Neuronal stem cell (in vitro differentiated cells): ENCODE data around the gene TMEM61.

Source experiments
- DNase-seq: peaks from one replicate; pipeline ENCODE4 v3.0.0-alpha.2; 2013; ENCODE audit warnings: low spot score
- H2AFZ ChIP-seq: one replicate; pipeline ENCODE4 v1.6.1; 2013; ENCODE audit warnings: mild to moderate bottlenecking, low read length, inconsistent platforms
- H2AK5ac ChIP-seq: 2 replicates; pipeline ENCODE4 v1.6.1; 2013; ENCODE audit warnings: low read depth, mild to moderate bottlenecking, inconsistent platforms, low read length, moderate library complexity, mixed read lengths
- H2BK120ac ChIP-seq: 2 replicates; pipeline ENCODE4 v1.6.1; 2013; ENCODE audit warnings: low read depth, mild to moderate bottlenecking, inconsistent platforms, low read length, moderate library complexity, mixed read lengths
- H2BK12ac ChIP-seq: one replicate; pipeline ENCODE4 v1.6.1; 2013; ENCODE audit warnings: low read length, inconsistent platforms
- H2BK15ac ChIP-seq: 2 replicates; pipeline ENCODE4 v1.6.1; 2013; ENCODE audit warnings: mild to moderate bottlenecking, low read length, inconsistent platforms, mixed read lengths
- H2BK5ac ChIP-seq: one replicate; pipeline ENCODE4 v1.6.1; 2013; ENCODE audit warnings: inconsistent platforms, mild to moderate bottlenecking, low read length, moderate library complexity
- H3K14ac ChIP-seq: one replicate; pipeline ENCODE4 v1.6.1; 2013; ENCODE audit warnings: low read length, inconsistent platforms
- H3K18ac ChIP-seq: 2 replicates; pipeline ENCODE4 v1.6.1; 2013; ENCODE audit warnings: low read length, inconsistent platforms
- H3K23ac ChIP-seq: 2 replicates; pipeline ENCODE4 v1.6.1; 2013; ENCODE audit warnings: low read depth, mild to moderate bottlenecking, mixed read lengths, low read length, inconsistent platforms; ENCODE audit not compliant: poor library complexity
- H3K27ac ChIP-seq: replicated peaks from 3 replicates; pipeline ENCODE4 v1.5.1; 2013; ENCODE audit warnings: low read length, inconsistent platforms
- H3K27me3 ChIP-seq, 3 experiments: 2 replicates each; pipeline ENCODE4 v1.6.1; 2013; ENCODE audit warnings: low read length in 3 of 3, mild to moderate bottlenecking in 2 of 3, inconsistent platforms in 1 of 3, low read depth in 1 of 3, mixed read lengths in 1 of 3, moderate library complexity in 1 of 3; ENCODE audit not compliant: control insufficient read depth in 3 of 3, insufficient read depth in 3 of 3
- H3K36me3 ChIP-seq, 2 donors: replicated peaks in 1 of 2; 2 replicates each; pipeline ENCODE4 v1.6.1; 2013; ENCODE audit warnings: low read length in 2 of 2; ENCODE audit not compliant: control insufficient read depth in 2 of 2, insufficient read depth in 2 of 2
- H3K4ac ChIP-seq: 2 replicates; pipeline ENCODE4 v1.6.1; 2013; ENCODE audit warnings: inconsistent platforms, mild to moderate bottlenecking, low read length, moderate library complexity
- H3K4me1 ChIP-seq, 2 donors: 1 replicate in 1 of 2; 2 replicates in 1 of 2; pipeline ENCODE4 v1.6.1; 2013; ENCODE audit warnings: low read length in 2 of 2, low read depth in 1 of 2; ENCODE audit not compliant: control insufficient read depth in 2 of 2, insufficient read depth in 1 of 2
- H3K4me2 ChIP-seq: one replicate; pipeline ENCODE4 v1.6.1; 2013; ENCODE audit warnings: mild to moderate bottlenecking, low read length, inconsistent platforms; ENCODE audit not compliant: insufficient read depth, poor library complexity, severe bottlenecking
- H3K4me3 ChIP-seq, 2 donors: 2 replicates each; pipeline ENCODE4 v1.5.1; 2013; ENCODE audit warnings: low read length in 2 of 2, mild to moderate bottlenecking in 2 of 2, inconsistent platforms in 1 of 2, moderate library complexity in 1 of 2
- H3K79me1 ChIP-seq: one replicate; pipeline ENCODE4 v1.6.1; 2013; ENCODE audit warnings: low read depth, mild to moderate bottlenecking, inconsistent platforms, low read length, moderate library complexity
- H3K9ac ChIP-seq: one replicate; pipeline ENCODE4 v1.6.1; 2013; ENCODE audit warnings: mild to moderate bottlenecking, low read depth, low read length, inconsistent platforms; ENCODE audit not compliant: poor library complexity
- H3K9me3 ChIP-seq, 2 donors: replicated peaks in 1 of 2; 2 replicates each; pipeline versions ENCODE3 to v1.6.1; 2013; ENCODE audit warnings: low read length in 2 of 2, mild to moderate bottlenecking in 2 of 2, inconsistent platforms in 1 of 2, low read depth in 1 of 2, mixed read lengths in 1 of 2, moderate library complexity in 1 of 2; ENCODE audit not compliant: control insufficient read depth in 2 of 2, insufficient read depth in 1 of 2
- H4K8ac ChIP-seq: one replicate; pipeline ENCODE4 v1.6.1; 2013; ENCODE audit warnings: low read depth, mild to moderate bottlenecking, inconsistent platforms, low read length, moderate library complexity
- H4K91ac ChIP-seq: one replicate; pipeline ENCODE4 v1.6.1; 2013; ENCODE audit warnings: low read length, low read depth, mild to moderate bottlenecking, inconsistent platforms; ENCODE audit not compliant: poor library complexity
- WGBS, 2 donors: extraction: QIAGEN DNeasy Blood & Tissue Kit; methylation state at CpG; one replicate each; pipeline ENCODE4 v1.1.7; 2013; ENCODE audit warnings: missing lambda C conversion rate in 2 of 2, mixed read lengths in 1 of 2; ENCODE audit not compliant: insufficient read length in 2 of 2, insufficient replicate concordance in 1 of 2; ENCODE audit errors: extremely low coverage in 2 of 2; 5-methylcytosine and 5-hydroxymethylcytosine counted together

The TMEM61 gene

GRCh38 chr1:54967372-54967771 lies 13.1 kb upstream of the TMEM61 start:
- Histone ChIP-seq H2AK5ac (no peak overlapping the region), H3K4me2 (no peak overlapping the region), H3K4me3 (no peak overlapping the region), H3K4me1 (no peaks in the 10 kb centered on the region), H2BK12ac (no peak overlapping the region), H2BK5ac (no peak overlapping the region), H3K14ac (no peak overlapping the region), H3K27me3 (no peaks in the 10 kb centered on the region), H2BK15ac (no peak overlapping the region), H3K23ac (no peak overlapping the region), H3K9ac (no peak overlapping the region), H3K4ac (no peak overlapping the region), H3K27ac (no peak overlapping the region), H4K91ac (no peak overlapping the region), H3K18ac (no peak overlapping the region), H4K8ac (no peak overlapping the region), H3K9me3 (no peaks in the 10 kb centered on the region), H3K79me1 (no peaks in the 10 kb centered on the region), H2BK120ac (no peak overlapping the region), H2AFZ (no peak overlapping the region), H3K36me3 (no peaks in the 10 kb centered on the region)
- WGBS, 2 donors, result no CpG with 5 or more reads among the region's 5 CpGs
- no peak for DNase-seq

- Histone ChIP-seq H3K18ac (no peak overlapping the region), H2BK5ac (no peak overlapping the region), H4K8ac (no peak overlapping the region), H2BK120ac (no peak overlapping the region), H3K9ac (no peak overlapping the region), H3K4me2 (no peak overlapping the region), H3K4ac (no peak overlapping the region), H3K4me1 (peaks cover 0 to 1% of the 10 kb centered on the region in 2 donors), H2AK5ac (no peak overlapping the region), H2BK15ac (no peak overlapping the region), H3K23ac (no peak overlapping the region), H3K9me3 (no peaks in the 10 kb centered on the region), H2AFZ (no peak overlapping the region), H3K27ac (no peak overlapping the region), H3K4me3 (no peak overlapping the region), H4K91ac (no peak overlapping the region), H3K36me3 (no peaks in the 10 kb centered on the region), H3K14ac (no peak overlapping the region), H2BK12ac (no peak overlapping the region), H3K79me1 (no peaks in the 10 kb centered on the region), H3K27me3 (peaks cover 0 to 2% (median 0%) of the 10 kb centered on the region in 3 experiments)
- no peak for DNase-seq
- no CpG with 5 or more reads among the region's 4 CpGs for WGBS, 2 donors
These were observed 11.9 kb upstream of the TMEM61 start for GRCh38 chr1:54968551-54968950.

- H2BK15ac ChIP-seq, result no peak overlapping the region
- WGBS, 2 donors, result no CpG with 5 or more reads among the region's 1 CpG
These were observed 10.5 kb upstream of the TMEM61 start for GRCh38 chr1:54969879-54970278.

GRCh38 chr1:54970901-54971300 lies 9.5 kb upstream of the TMEM61 start:
- Histone ChIP-seq H3K4me2 (no peak overlapping the region), H3K4me3 (no peak overlapping the region), H2BK12ac (no peak overlapping the region), H3K9ac (no peak overlapping the region), H3K4ac (no peak overlapping the region), H2BK120ac (no peak overlapping the region), H2BK5ac (no peak overlapping the region), H4K91ac (no peak overlapping the region), H3K4me1 (peaks cover 0 to 1% of the 10 kb centered on the region in 2 donors), H3K18ac (no peak overlapping the region), H4K8ac (no peak overlapping the region), H3K14ac (no peak overlapping the region), H3K9me3 (no peaks in the 10 kb centered on the region), H3K27ac (no peak overlapping the region), H2BK15ac (no peak overlapping the region), H3K79me1 (no peaks in the 10 kb centered on the region), H3K36me3 (no peaks in the 10 kb centered on the region), H3K23ac (no peak overlapping the region), H2AFZ (no peak overlapping the region), H2AK5ac (no peak overlapping the region), H3K27me3 (peaks cover 0 to 13% (median 0%) of the 10 kb centered on the region in 3 experiments)
- no peak for DNase-seq
- WGBS, 2 donors, result no CpG with 5 or more reads among the region's 5 CpGs

More at GRCh38 chr1:54969879-54970278, 10.5 kb upstream of the TMEM61 start:
- Histone ChIP-seq H3K23ac (no peak overlapping the region), H3K27me3 (peaks cover 0 to 5% (median 0%) of the 10 kb centered on the region in 3 experiments), H2BK12ac (no peak overlapping the region), H3K9me3 (no peaks in the 10 kb centered on the region), H3K9ac (no peak overlapping the region), H3K18ac (no peak overlapping the region), H3K4me1 (peaks cover 0 to 1% of the 10 kb centered on the region in 2 donors), H4K8ac (no peak overlapping the region), H3K79me1 (no peaks in the 10 kb centered on the region), H3K27ac (no peak overlapping the region), H4K91ac (no peak overlapping the region), H3K4me3 (no peak overlapping the region), H3K14ac (no peak overlapping the region), H2BK120ac (no peak overlapping the region), H2AFZ (no peak overlapping the region), H2AK5ac (no peak overlapping the region), H3K4me2 (no peak overlapping the region), H3K4ac (no peak overlapping the region), H2BK5ac (no peak overlapping the region), H3K36me3 (no peaks in the 10 kb centered on the region)
- no peak for DNase-seq
